SH-SY5Y (cell line): Measurements from ENCODE around the gene ROPN1L.

Source experiments
- GATA2 ChIP-seq: IDR thresholded peaks from 2 replicates; pipeline ENCODE4 v1.6.1; 2011; ENCODE audit warnings: mild to moderate bottlenecking, low read depth, low read length
- GATA3 ChIP-seq: IDR thresholded peaks from 2 replicates; pipeline ENCODE4 v1.6.1; 2011; ENCODE audit warnings: low read depth, mild to moderate bottlenecking, low read length, moderate library complexity

Gene ROPN1L

GRCh38 chr5:10420932-10421331 lies 20.7 kb upstream of the ROPN1L start:
- TF ChIP-seq GATA3 (no peak), GATA2 (no peak)

GRCh38 chr5:10421896-10422691 lies 19.6 kb upstream of the ROPN1L start:
- TF ChIP-seq GATA3 (no peak), GATA2 (no peak)

DNA sequence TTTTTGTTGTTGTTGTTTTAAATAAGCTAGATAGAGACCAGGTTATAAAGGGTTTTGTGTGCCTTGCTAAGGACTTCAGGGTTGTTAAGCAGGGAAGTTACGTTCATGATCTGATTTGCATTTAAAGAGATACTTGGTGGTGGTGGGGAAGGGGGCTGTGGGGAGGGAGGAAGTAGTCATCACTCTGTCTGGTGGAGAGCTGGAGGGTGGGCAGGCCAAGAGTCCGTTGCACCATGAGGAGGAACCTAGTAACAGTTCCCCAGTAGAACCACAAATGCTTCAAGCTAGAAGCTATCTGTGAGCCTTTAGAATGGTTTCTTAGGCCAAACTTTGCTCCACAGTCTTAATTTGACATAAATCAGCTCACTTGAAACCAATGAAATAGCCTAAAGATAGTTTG lies 18.7 kb upstream of the ROPN1L start:
- no peak for TF ChIP-seq GATA3
- TF ChIP-seq GATA2, result no peak

- TF ChIP-seq GATA3, result no peak
- TF ChIP-seq GATA2, result no peak
Measured at GRCh38 chr5:10424124-10424731, 17.5 kb upstream of the ROPN1L start.

GRCh38 chr5:10427201-10427600 lies 14.5 kb upstream of the ROPN1L start:
- TF ChIP-seq GATA2, result no peak
- TF ChIP-seq GATA3, result no peak

GRCh38 chr5:10427978-10428377 lies 13.7 kb upstream of the ROPN1L start:
- TF ChIP-seq GATA2 (no peak), GATA3 (no peak)

DNA sequence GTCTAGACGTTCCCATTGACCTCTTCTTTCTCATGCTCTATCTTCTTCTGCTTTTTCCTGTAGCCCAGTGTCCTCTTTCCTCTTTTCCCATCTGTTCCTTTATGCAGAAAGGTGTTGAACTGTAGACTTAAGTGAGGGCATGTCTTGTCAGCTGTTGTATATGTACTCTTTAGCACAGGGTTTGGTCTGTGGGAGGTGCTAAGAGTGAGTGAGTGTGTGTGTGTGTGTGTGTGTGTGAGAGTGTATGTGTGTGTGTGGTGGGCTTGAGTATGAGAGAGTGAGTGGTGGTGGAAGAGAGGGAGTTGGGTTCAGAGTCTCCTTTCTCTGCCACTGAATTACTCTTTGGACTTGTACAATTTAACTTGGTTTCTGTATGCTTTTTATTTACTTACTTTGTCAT lies 10.3 kb upstream of the ROPN1L start:
- TF ChIP-seq GATA2 (no peak), GATA3 (no peak)

- no peak for TF ChIP-seq GATA2
- no peak for TF ChIP-seq GATA3
Measured at GRCh38 chr5:10432059-10433008, 9.3 kb upstream of the ROPN1L start.

DNA sequence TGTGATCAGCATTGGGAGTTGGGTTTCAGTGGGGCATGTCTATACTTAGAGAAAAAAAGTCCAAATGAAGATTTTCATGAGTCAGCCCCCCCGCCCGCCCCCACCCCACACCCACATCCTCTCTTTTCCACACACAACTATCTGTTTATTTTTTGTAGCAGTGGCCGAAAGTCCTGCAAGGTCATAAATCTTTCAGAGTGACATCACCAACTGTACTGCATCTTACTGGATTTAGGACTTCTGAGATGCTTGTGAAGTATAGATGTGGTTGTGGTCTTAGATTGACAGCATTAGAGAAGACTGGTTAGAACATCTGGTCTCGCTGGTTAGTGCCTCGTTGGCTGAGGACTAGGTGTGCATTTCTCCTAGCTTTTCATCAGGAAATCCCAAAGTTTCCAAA lies 7.3 kb upstream of the ROPN1L start:
- TF ChIP-seq GATA3 (no peak), GATA2 (no peak)

GRCh38 chr5:10438301-10438700 lies 3.4 kb upstream of the ROPN1L start:
- TF ChIP-seq GATA2, result no peak
- no peak for TF ChIP-seq GATA3

- TF ChIP-seq GATA2 (no peak), GATA3 (no peak)
Measured at GRCh38 chr5:10439692-10440091, 2.0 kb upstream of the ROPN1L start.

- no peak for TF ChIP-seq GATA3
Measured at GRCh38 chr5:10440367-10440990, 1.2 kb upstream of the ROPN1L start.

DNA sequence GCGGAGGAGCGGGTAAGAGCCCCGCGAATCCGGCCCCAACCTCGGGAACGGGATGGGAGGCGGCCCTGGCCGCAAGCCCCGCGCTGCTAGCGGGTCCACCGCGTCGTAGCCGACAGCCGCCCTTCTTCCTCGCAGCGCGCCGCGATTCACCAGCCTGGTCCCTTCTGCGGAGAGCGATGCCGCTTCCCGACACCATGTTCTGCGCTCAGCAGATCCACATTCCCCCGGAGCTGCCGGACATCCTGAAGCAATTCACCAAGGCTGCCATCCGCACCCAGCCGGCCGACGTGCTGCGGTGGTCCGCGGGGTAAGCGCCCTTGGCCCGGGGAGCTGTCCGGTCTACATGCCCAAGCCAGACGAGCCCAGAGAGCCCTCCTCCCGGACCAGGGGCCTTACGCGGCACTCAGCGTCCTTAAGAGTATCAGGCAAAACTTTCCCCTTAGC lies 335 bp downstream of the ROPN1L start:
- TF ChIP-seq GATA3 (no peak), GATA2 (no peak)

DNA sequence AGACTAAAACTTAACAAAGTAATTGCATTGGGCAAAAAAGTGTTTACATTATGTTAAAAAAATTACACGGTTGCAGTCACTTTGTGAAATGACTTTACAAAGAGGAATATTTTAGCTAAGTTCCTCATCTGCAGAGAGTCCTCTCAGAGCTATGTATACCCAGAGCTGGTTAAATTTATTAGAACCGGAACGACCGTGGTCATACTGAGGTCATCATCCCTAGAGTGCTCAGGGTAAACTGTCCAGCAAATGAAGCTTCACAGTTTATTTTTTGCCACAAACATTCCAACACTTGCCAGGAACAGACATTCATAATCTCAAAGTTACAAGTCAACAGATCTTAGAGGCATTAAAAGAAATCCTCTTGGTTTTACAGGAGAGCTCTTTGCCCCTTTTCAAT lies 897 bp downstream of the ROPN1L start:
- no peak for TF ChIP-seq GATA2
- no peak for TF ChIP-seq GATA3
